Panc1 (cell line): ENCODE results near the gene VARS2. TPM values are rescaled to one million over a fixed set of nuclear protein-coding genes. Genes with fewer than 3 reads are reported as not detected.

Source experiments
- ATAC-seq: fragments of 200-7000 bp; cut with Tn5 transposase; 2 replicates; pipeline ENCODE4 v1.9.1; 2020; ENCODE audit warnings: mild to moderate bottlenecking, moderate library complexity
- BruUV-seq: library from RNA; stranded (reverse); fragments of 400-500 nt; replicated peaks from 2 replicates; lab custom pipeline; 2021; lab: Mats Ljungman, UMichigan
- CTCF ChIA-PET: fragments of 300-600 bp; sonication (Branson Sonifier 250); formaldehyde crosslinking; loops from one replicate; lab custom pipeline; 2022; ENCODE audit warnings: antibody characterized with exemption; lab: Charles Lee
- POLR2A ChIA-PET: fragments of 300-600 bp; sonication (Branson Sonifier 250); formaldehyde crosslinking; loops from one replicate; lab custom pipeline; 2022; ENCODE audit warnings: antibody characterized with exemption; lab: Charles Lee
- DNase-seq: peaks from one replicate; pipeline ENCODE4 v3.0.0-alpha.2; 2010; ENCODE audit warnings: low read depth, low spot score
- H3K27ac ChIP-seq: 2 replicates; pipeline ENCODE4 v1.5.1; 2011; ENCODE audit warnings: mild to moderate bottlenecking, low read length, inconsistent platforms
- H3K27me3 ChIP-seq: fragments of 200-500 bp; sonication (Bioruptor generic); 2 replicates; pipeline ENCODE4 v1.6.0; 2014; ENCODE audit warnings: low read length, inconsistent platforms; ENCODE audit not compliant: control insufficient read depth, insufficient read depth
- H3K36me3 ChIP-seq: fragments of 200-500 bp; sonication (Bioruptor generic); 2 replicates; pipeline ENCODE4 v1.5.1; 2014; ENCODE audit warnings: inconsistent platforms, mild to moderate bottlenecking, low read length, moderate library complexity; ENCODE audit not compliant: control insufficient read depth, insufficient read depth
- H3K4me1 ChIP-seq: 2 replicates; pipeline ENCODE4 v1.5.1; 2011; ENCODE audit warnings: inconsistent platforms, mild to moderate bottlenecking, low read length, moderate library complexity; ENCODE audit not compliant: control insufficient read depth, insufficient read depth
- H3K4me3 ChIP-seq, 2 experiments: 2 replicates each; pipeline ENCODE4 v1.5.1; 2011 to 2012; ENCODE audit warnings: low read depth in 2 of 2, low read length in 2 of 2, mild to moderate bottlenecking in 2 of 2, inconsistent platforms in 1 of 2, moderate library complexity in 1 of 2
- H3K9me3 ChIP-seq: fragments of 200-500 bp; sonication (Bioruptor generic); 2 replicates; pipeline ENCODE4 v1.5.1; 2014; ENCODE audit warnings: low read depth, mild to moderate bottlenecking, inconsistent platforms, low read length, moderate library complexity; ENCODE audit not compliant: control insufficient read depth, insufficient read depth
- POLR2AphosphoS5 ChIP-seq: IDR thresholded peaks from 2 replicates; pipeline ENCODE4 v1.6.1; 2012; ENCODE audit warnings: mild to moderate bottlenecking, low read depth, low read length, moderate library complexity
- SIN3A ChIP-seq: IDR thresholded peaks from 2 replicates; pipeline ENCODE4 v1.6.1; 2012; ENCODE audit warnings: low read depth, mild to moderate bottlenecking, low read length, moderate library complexity, borderline replicate concordance; ENCODE audit not compliant: insufficient read depth
- TCF7L2 ChIP-seq: IDR thresholded peaks from 2 replicates; pipeline ENCODE4 v1.6.1; 2011; ENCODE audit warnings: mild to moderate bottlenecking, low read depth, low read length, inconsistent platforms
- in situ Hi-C: cut with HindIII; loops from 2 replicates; pipeline ENCODE4 v1.10.0; 2016; ENCODE audit warnings: low sequenced_read_pairs, low pct_unique_long_range_greater_than_20kb
- intact Hi-C: fragments of 100-400 bp; cut with micrococcal nuclease; formaldehyde crosslinking; loops from one replicate; pipeline ENCODE4 v1.10.0; 2022; ENCODE audit not compliant: unreplicated experiment
- total RNA-seq: library from RNA; stranded (reverse); gene quantifications from one replicate; pipeline ENCODE4 v1.2.1, GENCODE V29; 2021; ENCODE audit not compliant: unreplicated experiment
- TF ChIP-seq, protein P1 (sequence below), 2 experiments: IDR thresholded peaks; 2 replicates each; pipeline ENCODE4 v1.6.1; 2011 to 2012; ENCODE audit warnings: low read depth in 2 of 2, control low read depth in 1 of 2, low read length in 1 of 2, mild to moderate bottlenecking in 1 of 2, moderate library complexity in 1 of 2; ENCODE audit not compliant: insufficient read depth in 1 of 2
- TF ChIP-seq, protein P2 (sequence below): fragments of 450-650 bp; IDR thresholded peaks from 2 replicates; pipeline ENCODE4 v1.5.1; 2017; ENCODE audit warnings: mild to moderate bottlenecking

The VARS2 gene
- total RNA-seq, 1 experiment from 2014 or later: 42.7 TPM

DNA sequence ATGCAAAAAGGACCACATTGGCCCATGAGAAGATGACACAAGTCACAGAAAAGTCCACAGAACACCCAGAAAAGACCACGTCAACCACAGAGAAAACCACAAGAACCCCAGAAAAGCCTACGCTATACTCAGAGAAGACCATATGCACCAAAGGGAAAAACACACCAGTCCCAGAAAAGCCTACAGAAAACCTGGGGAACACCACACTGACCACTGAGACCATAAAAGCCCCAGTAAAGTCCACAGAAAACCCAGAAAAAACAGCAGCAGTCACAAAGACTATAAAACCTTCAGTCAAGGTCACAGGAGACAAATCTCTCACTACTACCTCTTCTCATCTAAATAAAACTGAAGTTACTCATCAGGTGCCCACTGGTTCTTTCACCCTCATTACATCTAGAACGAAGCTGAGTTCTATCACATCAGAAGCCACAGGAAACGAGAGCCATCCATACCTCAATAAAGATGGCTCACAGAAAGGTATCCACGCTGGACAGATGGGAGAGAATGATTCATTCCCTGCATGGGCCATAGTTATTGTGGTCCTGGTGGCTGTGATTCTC lies 38.0 kb downstream of the VARS2 start:
- CTCF ChIA-PET: no interaction called here
- Histone ChIP-seq H3K36me3 (no peaks in the 10 kb centered on the region), H3K4me3 (no peak overlapping the region), H3K9me3 (no peaks in the 10 kb centered on the region), H3K27me3 (peaks cover 21% of the 10 kb centered on the region), H3K4me1 (peaks cover 8% of the 10 kb centered on the region; the same call in 1 of the 2 replicates), H3K27ac (no peak overlapping the region)
- ATAC-seq (no peak), DNase-seq (no peak)
- intact Hi-C loops (no loop called here), in situ Hi-C loops (no loop called here)
- BruUV-seq: no TSS peak
- no peak for TF ChIP-seq POLR2AphosphoS5
- TF ChIP-seq TCF7L2: no peak
- POLR2A ChIA-PET: no interaction called here

DNA sequence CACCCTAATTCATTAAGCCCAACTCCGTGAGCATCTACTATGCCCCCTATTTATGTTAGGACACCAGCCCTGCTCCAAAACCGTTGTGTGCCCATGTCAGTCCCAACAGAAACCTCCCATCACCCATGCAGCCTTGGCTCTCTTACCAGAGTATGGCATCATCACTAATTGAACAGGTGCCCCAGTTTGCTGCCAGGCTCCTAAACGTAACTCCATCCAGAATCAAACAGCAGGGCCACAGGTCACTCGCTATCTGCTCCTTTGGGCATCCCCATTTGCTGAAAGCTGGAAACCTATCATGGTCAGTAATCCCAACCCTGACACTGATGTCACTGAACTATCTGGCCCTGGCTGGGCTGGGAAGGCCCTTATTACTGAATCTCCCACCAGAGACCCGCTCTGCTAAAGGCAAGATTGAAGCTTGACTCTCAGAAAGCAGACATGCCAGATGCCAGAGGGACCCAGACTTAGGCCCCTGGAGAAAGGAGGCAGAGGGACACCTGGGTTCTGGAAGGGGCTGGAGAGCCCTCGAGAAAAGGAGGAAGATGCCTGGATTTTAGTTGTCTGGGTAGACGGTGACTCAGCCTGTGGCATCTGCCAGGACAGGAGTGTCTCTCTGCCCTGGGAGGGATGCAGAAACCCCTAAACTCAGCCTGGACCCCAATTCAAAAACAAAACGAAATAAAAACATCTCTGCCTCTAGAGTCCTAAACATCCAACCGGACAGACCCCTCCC lies 40.8 kb downstream of the VARS2 start:
- no TSS peak for BruUV-seq

More for the DNA sequence above, 40.8 kb downstream of the VARS2 start:
- no peak overlapping the region for H3K27ac ChIP-seq
- TF ChIP-seq POLR2AphosphoS5 (no peak), SIN3A (no peak), TCF7L2 (no peak)
- TF ChIP-seq, protein P1, sequence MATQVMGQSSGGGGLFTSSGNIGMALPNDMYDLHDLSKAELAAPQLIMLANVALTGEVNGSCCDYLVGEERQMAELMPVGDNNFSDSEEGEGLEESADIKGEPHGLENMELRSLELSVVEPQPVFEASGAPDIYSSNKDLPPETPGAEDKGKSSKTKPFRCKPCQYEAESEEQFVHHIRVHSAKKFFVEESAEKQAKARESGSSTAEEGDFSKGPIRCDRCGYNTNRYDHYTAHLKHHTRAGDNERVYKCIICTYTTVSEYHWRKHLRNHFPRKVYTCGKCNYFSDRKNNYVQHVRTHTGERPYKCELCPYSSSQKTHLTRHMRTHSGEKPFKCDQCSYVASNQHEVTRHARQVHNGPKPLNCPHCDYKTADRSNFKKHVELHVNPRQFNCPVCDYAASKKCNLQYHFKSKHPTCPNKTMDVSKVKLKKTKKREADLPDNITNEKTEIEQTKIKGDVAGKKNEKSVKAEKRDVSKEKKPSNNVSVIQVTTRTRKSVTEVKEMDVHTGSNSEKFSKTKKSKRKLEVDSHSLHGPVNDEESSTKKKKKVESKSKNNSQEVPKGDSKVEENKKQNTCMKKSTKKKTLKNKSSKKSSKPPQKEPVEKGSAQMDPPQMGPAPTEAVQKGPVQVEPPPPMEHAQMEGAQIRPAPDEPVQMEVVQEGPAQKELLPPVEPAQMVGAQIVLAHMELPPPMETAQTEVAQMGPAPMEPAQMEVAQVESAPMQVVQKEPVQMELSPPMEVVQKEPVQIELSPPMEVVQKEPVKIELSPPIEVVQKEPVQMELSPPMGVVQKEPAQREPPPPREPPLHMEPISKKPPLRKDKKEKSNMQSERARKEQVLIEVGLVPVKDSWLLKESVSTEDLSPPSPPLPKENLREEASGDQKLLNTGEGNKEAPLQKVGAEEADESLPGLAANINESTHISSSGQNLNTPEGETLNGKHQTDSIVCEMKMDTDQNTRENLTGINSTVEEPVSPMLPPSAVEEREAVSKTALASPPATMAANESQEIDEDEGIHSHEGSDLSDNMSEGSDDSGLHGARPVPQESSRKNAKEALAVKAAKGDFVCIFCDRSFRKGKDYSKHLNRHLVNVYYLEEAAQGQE (IDR thresholded peaks at IDR 0.05; ENCODE audit: insufficient read depth in 1 of 2, low read depth in 2 of 2, low read length in 1 of 2): no peak
- TF ChIP-seq, protein P2, sequence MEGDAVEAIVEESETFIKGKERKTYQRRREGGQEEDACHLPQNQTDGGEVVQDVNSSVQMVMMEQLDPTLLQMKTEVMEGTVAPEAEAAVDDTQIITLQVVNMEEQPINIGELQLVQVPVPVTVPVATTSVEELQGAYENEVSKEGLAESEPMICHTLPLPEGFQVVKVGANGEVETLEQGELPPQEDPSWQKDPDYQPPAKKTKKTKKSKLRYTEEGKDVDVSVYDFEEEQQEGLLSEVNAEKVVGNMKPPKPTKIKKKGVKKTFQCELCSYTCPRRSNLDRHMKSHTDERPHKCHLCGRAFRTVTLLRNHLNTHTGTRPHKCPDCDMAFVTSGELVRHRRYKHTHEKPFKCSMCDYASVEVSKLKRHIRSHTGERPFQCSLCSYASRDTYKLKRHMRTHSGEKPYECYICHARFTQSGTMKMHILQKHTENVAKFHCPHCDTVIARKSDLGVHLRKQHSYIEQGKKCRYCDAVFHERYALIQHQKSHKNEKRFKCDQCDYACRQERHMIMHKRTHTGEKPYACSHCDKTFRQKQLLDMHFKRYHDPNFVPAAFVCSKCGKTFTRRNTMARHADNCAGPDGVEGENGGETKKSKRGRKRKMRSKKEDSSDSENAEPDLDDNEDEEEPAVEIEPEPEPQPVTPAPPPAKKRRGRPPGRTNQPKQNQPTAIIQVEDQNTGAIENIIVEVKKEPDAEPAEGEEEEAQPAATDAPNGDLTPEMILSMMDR: no peak
- ATAC-seq (no peak), DNase-seq (no peak)
- no peaks in the 10 kb centered on the region for H3K36me3 ChIP-seq
- peaks cover 8% of the 10 kb centered on the region; the same call in 1 of the 2 replicates for H3K4me1 ChIP-seq
- in situ Hi-C loops (loop anchor here (5.0 kb wide), 1 partner anchor 88 kb away; no protein-coding TSS in a partner anchor), intact Hi-C loops (no loop called here)
- CTCF ChIA-PET: no interaction called here
- peaks cover 22% of the 10 kb centered on the region for H3K27me3 ChIP-seq
- no peaks in the 10 kb centered on the region for H3K9me3 ChIP-seq
- peak overlapping the region; percentile 42 to 57 for H3K4me3 ChIP-seq
- POLR2A ChIA-PET: no interaction called here
